Measurements from ENCODE around the gene SLC30A10. TPM values are rescaled to one million over a fixed set of nuclear protein-coding genes. Genes with fewer than 3 reads are reported as not detected.

The SLC30A10 gene
- total and polyA plus RNA-seq, 10 of the 15 experiments (the other 5 are each of a cell fraction or from before 2014, with no cell fraction given) = not detected

DNA sequence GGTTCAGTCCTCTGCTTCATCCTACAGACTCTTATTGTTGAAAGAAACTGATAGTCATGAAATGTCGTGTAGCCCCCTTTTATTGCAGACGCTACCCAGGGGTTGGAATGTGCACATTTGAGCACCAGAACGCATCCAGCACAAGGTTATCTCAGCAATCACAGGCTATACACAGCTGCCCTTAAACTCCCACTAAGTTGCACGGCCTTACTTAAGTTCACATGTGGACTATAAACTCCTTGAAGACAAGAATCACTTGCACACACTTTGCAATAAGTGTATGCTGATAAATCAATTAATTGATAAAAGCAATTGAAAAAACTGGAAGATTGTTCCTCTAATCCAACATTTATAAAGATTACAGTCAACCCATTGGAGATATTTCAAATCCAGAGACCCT lies 18.9 kb downstream of the SLC30A10 start (continued):
- TF ChIP-seq, protein P1, sequence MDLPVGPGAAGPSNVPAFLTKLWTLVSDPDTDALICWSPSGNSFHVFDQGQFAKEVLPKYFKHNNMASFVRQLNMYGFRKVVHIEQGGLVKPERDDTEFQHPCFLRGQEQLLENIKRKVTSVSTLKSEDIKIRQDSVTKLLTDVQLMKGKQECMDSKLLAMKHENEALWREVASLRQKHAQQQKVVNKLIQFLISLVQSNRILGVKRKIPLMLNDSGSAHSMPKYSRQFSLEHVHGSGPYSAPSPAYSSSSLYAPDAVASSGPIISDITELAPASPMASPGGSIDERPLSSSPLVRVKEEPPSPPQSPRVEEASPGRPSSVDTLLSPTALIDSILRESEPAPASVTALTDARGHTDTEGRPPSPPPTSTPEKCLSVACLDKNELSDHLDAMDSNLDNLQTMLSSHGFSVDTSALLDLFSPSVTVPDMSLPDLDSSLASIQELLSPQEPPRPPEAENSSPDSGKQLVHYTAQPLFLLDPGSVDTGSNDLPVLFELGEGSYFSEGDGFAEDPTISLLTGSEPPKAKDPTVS (IDR thresholded peaks at IDR 0.05; ENCODE audit: low read depth, low read length) = no peak

DNA sequence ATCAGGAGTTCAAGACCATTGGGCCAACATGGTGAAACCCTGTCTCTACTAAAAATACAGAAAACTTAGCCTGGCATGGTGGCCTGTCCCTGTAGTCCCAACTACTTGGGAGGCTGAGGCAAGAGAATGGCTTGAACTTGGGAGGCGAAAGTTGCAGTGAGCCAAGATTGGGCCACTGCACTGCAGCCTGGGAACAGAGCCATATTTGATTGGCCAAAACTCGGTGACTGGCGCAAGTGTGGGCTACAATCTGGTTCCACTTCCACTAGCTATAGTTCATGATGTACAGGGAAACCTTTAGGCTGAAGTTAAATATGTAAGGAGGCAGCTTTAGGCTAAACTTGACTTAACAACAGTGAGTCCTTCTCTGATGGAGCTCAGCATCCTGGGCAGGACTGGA lies 20.2 kb downstream of the SLC30A10 start:
- no peak overlapping the region for H3K4me3 ChIP-seq
- FAIRE-seq (no peak), DNase-seq (ENCODE audit: low read depth, low spot score) (no peak), ATAC-seq (no peak)
- no peaks in the 10 kb centered on the region for H3K36me3 ChIP-seq (ENCODE audit: control insufficient read depth in 2 of 2, insufficient read depth in 2 of 2, low read length in 1 of 2)
- no TSS peak for BruUV-seq (replicated peaks)
- TF ChIP-seq MTA3 (IDR thresholded peaks at IDR 0.05; ENCODE audit: borderline replicate concordance, low read length) = no peak
- TF ChIP-seq, protein P2, sequence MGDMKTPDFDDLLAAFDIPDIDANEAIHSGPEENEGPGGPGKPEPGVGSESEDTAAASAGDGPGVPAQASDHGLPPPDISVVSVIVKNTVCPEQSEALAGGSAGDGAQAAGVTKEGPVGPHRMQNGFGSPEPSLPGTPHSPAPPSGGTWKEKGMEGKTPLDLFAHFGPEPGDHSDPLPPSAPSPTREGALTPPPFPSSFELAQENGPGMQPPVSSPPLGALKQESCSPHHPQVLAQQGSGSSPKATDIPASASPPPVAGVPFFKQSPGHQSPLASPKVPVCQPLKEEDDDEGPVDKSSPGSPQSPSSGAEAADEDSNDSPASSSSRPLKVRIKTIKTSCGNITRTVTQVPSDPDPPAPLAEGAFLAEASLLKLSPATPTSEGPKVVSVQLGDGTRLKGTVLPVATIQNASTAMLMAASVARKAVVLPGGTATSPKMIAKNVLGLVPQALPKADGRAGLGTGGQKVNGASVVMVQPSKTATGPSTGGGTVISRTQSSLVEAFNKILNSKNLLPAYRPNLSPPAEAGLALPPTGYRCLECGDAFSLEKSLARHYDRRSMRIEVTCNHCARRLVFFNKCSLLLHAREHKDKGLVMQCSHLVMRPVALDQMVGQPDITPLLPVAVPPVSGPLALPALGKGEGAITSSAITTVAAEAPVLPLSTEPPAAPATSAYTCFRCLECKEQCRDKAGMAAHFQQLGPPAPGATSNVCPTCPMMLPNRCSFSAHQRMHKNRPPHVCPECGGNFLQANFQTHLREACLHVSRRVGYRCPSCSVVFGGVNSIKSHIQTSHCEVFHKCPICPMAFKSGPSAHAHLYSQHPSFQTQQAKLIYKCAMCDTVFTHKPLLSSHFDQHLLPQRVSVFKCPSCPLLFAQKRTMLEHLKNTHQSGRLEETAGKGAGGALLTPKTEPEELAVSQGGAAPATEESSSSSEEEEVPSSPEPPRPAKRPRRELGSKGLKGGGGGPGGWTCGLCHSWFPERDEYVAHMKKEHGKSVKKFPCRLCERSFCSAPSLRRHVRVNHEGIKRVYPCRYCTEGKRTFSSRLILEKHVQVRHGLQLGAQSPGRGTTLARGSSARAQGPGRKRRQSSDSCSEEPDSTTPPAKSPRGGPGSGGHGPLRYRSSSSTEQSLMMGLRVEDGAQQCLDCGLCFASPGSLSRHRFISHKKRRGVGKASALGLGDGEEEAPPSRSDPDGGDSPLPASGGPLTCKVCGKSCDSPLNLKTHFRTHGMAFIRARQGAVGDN (IDR thresholded peaks at IDR 0.05) = no peak
- H3K4me1 ChIP-seq (ENCODE audit: control insufficient read depth, insufficient read depth, low read length) = no peaks in the 10 kb centered on the region
- in situ Hi-C loops (cut with MboI) = no loop called here
- no peaks in the 10 kb centered on the region for H3K9me3 ChIP-seq (replicated peaks; ENCODE audit: control insufficient read depth, insufficient read depth, low read length)
- RAD21 ChIA-PET (ENCODE audit: unreplicated experiment) = no interaction called here
- no peaks in the 10 kb centered on the region for H4K20me1 ChIP-seq (ENCODE audit: control insufficient read depth, insufficient read depth)
- H3K79me2 ChIP-seq (ENCODE audit: control insufficient read depth, insufficient read depth, low read length) = no peaks in the 10 kb centered on the region
- WGBS (ENCODE audit: insufficient coverage, insufficient replicate concordance, low lambda C conversion rate, missing lambda C conversion rate) = 20% methylated on average over 3 of the region's 3 CpGs
- no peak overlapping the region for H3K4me2 ChIP-seq (ENCODE audit: control insufficient read depth, insufficient read depth)
- no peak overlapping the region for H3K9ac ChIP-seq (ENCODE audit: control insufficient read depth, insufficient read depth, low read length)
- intact Hi-C loops (cut with micrococcal nuclease; ENCODE audit: unreplicated experiment) = no loop called here
- SMC1A ChIA-PET (ENCODE audit: uncharacterized antibody, unreplicated experiment) = no interaction called here
- CTCF ChIA-PET = no interaction called here
- H3K27me3 ChIP-seq (replicated peaks in 1 of 2; ENCODE audit: control insufficient read depth in 2 of 2, insufficient read depth in 2 of 2, low read length in 1 of 2) = no peaks in the 10 kb centered on the region
- no peak overlapping the region for H3K27ac ChIP-seq (ENCODE audit: control insufficient read depth, insufficient read depth)
- no peak overlapping the region for H2AFZ ChIP-seq (ENCODE audit: control insufficient read depth, low read depth, low read length)
- POLR2A ChIA-PET = no interaction called here
